RWPE2 (cell line): ENCODE measurements around the gene KCNN3.

Experiments
- ATAC-seq: fragments of 200-7000 bp; cut with Tn5 transposase; 3 replicates; pipeline ENCODE4 v1.9.1; 2021; ENCODE audit warnings: low read depth
- DNase-seq: peaks from one replicate; pipeline ENCODE4 v3.0.0-alpha.2; 2020; ENCODE audit warnings: low spot score
- H3K27ac ChIP-seq: fragments of 450-650 bp; 2 replicates; pipeline ENCODE4 v1.5.1; 2017; ENCODE audit warnings: mild to moderate bottlenecking; ENCODE audit not compliant: poor library complexity, severe bottlenecking
- H3K27me3 ChIP-seq: fragments of 250-450 bp; sonication (Bioruptor Pico); 2 replicates; pipeline ENCODE4 v1.5.1; 2021; ENCODE audit warnings: mild to moderate bottlenecking, moderate library complexity; ENCODE audit not compliant: insufficient read depth, poor library complexity, severe bottlenecking
- H3K36me3 ChIP-seq: fragments of 250-450 bp; sonication (Bioruptor Pico); 2 replicates; pipeline ENCODE4 v1.5.1; 2020; ENCODE audit warnings: low read depth, mild to moderate bottlenecking, moderate library complexity
- H3K4me1 ChIP-seq: fragments of 250-450 bp; sonication (Bioruptor Pico); 2 replicates; pipeline ENCODE4 v1.5.1; 2021; ENCODE audit warnings: mild to moderate bottlenecking, moderate library complexity; ENCODE audit not compliant: insufficient read depth, poor library complexity, severe bottlenecking
- H3K4me3 ChIP-seq: fragments of 250-450 bp; sonication (Bioruptor Pico); 2 replicates; pipeline ENCODE4 v1.5.1; 2021; ENCODE audit warnings: mild to moderate bottlenecking, moderate library complexity; ENCODE audit not compliant: severe bottlenecking
- H3K9me3 ChIP-seq: fragments of 250-450 bp; sonication (Bioruptor Pico); 2 replicates; pipeline ENCODE4 v1.5.1; 2021; ENCODE audit warnings: mild to moderate bottlenecking, moderate library complexity; ENCODE audit not compliant: severe bottlenecking
- TF ChIP-seq, protein P1 (sequence below): fragments of 450-650 bp; IDR thresholded peaks from one replicate; pipeline ENCODE4 v1.5.1; 2017; ENCODE audit warnings: mild to moderate bottlenecking, moderate library complexity; ENCODE audit not compliant: poor library complexity, severe bottlenecking

The KCNN3 gene

DNA sequence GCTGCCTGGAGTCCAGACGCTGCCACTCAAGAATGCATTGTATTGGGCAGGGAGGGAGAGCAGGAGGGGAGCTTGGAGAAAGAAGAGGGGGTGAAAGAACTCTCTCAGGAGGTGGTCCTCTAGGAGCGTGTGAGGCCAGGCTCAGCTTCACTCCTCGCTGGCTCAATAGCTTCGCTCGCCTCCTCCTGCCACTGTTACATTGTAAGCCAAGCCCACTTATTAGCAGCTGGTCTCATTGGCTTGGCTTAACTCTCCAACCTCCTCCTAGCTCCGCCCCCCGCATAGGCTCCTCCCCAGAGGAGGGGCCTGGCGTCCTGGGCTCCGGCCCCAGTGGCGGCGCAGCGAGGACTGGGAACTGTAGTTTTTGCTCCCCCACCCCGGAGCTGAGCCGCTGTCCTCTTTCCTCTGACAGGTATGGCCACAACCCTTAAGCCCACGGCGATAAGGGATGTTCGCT is at the start of gene KCNN3:
Gene KCNN3 (minus strand): TSS at position 167 of the 457 bp plus-strand sequence. CDS start 317 bp downstream, outside the sequence.
- Histone ChIP-seq H3K36me3 (no peaks in the 10 kb centered on the region), H3K27me3 (peaks cover 28% of the 10 kb centered on the region), H3K4me3 (no peak within 1 kb of the TSS), H3K4me1 (no peaks in the 10 kb centered on the region), H3K27ac (no peak within 1 kb of the TSS), H3K9me3 (no peaks in the 10 kb centered on the region)
- TF ChIP-seq, protein P1, sequence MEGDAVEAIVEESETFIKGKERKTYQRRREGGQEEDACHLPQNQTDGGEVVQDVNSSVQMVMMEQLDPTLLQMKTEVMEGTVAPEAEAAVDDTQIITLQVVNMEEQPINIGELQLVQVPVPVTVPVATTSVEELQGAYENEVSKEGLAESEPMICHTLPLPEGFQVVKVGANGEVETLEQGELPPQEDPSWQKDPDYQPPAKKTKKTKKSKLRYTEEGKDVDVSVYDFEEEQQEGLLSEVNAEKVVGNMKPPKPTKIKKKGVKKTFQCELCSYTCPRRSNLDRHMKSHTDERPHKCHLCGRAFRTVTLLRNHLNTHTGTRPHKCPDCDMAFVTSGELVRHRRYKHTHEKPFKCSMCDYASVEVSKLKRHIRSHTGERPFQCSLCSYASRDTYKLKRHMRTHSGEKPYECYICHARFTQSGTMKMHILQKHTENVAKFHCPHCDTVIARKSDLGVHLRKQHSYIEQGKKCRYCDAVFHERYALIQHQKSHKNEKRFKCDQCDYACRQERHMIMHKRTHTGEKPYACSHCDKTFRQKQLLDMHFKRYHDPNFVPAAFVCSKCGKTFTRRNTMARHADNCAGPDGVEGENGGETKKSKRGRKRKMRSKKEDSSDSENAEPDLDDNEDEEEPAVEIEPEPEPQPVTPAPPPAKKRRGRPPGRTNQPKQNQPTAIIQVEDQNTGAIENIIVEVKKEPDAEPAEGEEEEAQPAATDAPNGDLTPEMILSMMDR: no peak
- DNase-seq (peak; percentile 80), ATAC-seq (peak; percentile 98)

DNA sequence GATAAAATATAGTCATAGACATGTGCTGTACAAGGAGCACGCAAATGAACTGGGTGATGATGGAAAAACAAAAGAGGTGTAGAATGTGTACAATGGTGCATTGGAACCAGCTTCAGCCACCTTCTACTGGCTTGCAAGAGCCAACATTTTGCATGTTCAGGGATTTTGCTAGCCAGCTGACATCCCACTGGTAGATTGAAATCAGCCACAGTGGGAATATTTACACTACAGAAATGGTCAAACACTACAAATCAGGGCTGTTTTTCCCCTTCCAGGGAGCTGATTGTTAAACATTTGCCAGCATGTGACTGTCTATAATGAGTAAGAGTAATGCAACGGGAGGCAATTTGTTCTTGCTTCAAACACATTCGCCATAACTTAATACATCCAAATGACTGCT is 43.2 kb upstream of the KCNN3 start:
- DNase-seq (no peak), ATAC-seq (no peak)
- no peak overlapping the region for H3K27ac ChIP-seq
- H3K27me3 ChIP-seq: no peaks in the 10 kb centered on the region
- no peaks in the 10 kb centered on the region for H3K4me1 ChIP-seq
- no peaks in the 10 kb centered on the region for H3K36me3 ChIP-seq
- TF ChIP-seq, protein P1: no peak
- no peaks in the 10 kb centered on the region for H3K9me3 ChIP-seq
- H3K4me3 ChIP-seq: no peak overlapping the region

DNA sequence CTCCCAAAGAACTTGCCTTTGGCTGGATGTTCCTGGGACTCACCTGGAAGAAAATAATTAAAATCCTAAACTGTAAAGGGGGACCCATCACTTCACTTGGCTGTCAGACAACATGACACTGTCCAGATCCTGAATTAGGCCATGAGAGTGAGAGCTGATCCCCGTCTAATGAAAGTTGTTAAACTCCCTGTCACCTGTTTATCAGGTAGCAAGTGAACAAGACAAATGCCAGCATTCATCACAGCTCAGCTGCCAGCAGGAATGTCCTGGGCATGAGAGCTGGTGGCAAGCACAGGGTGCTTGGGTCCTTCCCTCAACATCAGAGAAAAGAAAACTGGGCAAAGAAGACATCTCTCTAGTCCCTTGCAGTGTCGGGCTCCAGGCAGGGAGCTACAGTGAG is 42.7 kb upstream of the KCNN3 start:
- H3K4me3 ChIP-seq: no peak overlapping the region
- no peaks in the 10 kb centered on the region for H3K27me3 ChIP-seq
- H3K9me3 ChIP-seq: no peaks in the 10 kb centered on the region
- TF ChIP-seq, protein P1: no peak
- ATAC-seq (no peak), DNase-seq (no peak)
- no peaks in the 10 kb centered on the region for H3K4me1 ChIP-seq
- no peak overlapping the region for H3K27ac ChIP-seq
- H3K36me3 ChIP-seq: no peaks in the 10 kb centered on the region

DNA sequence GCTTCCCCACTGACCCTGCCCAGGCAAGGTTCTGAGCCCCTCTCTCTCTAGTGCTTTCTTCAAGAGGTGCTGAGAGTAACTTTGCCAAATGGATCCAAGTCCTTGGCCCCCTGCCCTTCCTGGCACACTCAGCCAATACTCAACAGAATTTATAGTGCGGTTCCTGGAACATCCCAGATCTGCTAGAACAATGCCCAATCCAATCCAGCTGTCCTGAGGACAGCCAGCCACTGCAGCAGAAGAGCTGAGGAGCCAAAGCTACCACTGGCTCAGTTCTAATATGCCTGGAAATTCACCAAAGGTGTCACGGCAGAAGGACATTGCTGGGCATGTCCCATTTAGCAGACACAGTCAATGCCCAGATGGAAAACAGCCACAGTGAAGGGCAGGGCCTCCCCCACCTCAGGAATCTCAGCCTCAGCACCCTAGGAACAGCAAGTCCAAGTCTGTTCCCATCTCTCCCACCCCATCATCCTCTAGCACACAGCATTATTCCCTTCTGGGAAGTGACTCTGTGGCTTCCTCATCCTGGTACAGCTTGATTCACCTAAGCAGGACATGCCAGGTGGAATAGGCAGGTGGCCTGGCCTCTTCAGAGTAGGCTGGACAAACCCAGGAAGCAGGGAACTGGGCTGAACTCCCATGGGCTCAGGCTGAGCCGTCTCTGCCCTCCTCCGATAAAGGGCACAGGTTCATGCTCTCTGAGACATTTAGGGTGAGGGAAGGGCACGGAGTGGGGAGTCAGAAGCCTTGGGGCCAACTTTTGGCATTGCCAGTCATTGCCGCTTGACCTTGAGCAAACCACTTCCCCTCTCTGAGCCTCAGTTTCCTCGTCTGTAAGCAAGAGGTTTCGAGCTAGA is 41.8 kb upstream of the KCNN3 start:
- DNase-seq (no peak), ATAC-seq (no peak)
- TF ChIP-seq, protein P1: no peak
- Histone ChIP-seq H3K27ac (no peak overlapping the region), H3K9me3 (no peaks in the 10 kb centered on the region), H3K36me3 (no peaks in the 10 kb centered on the region), H3K4me1 (no peaks in the 10 kb centered on the region), H3K4me3 (no peak overlapping the region), H3K27me3 (no peaks in the 10 kb centered on the region)

DNA sequence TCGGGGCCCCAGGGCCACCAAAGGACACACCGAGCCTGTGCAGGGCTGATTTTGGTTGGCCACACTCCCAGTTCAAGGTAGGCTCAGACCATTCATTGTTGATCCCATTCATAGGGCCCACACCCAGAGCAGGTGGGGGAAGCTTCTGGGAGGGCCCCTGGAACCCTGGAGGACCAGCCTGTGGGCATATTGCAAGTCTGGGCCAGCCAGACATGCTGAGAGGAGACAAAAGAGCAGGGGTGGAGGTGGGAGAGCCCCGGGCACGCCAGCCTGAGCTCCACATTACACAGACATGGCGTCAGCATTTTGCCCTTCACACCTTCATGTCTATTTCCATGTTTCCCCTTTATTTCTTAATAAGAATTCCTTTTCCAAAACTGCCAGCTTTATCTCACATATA is 40.8 kb upstream of the KCNN3 start:
- ATAC-seq: no peak
- Histone ChIP-seq H3K4me1 (no peaks in the 10 kb centered on the region), H3K9me3 (no peaks in the 10 kb centered on the region), H3K36me3 (no peaks in the 10 kb centered on the region), H3K27me3 (no peaks in the 10 kb centered on the region), H3K27ac (no peak overlapping the region), H3K4me3 (no peak overlapping the region)
- no peak for DNase-seq
- TF ChIP-seq, protein P1: no peak
